Activated CD8-positive, alpha-beta memory T cell treated with anti-CD3 and anti-CD28 coated beads for 36 hours (primary cell): ENCODE data around the gene SLC39A11. TPM values are rescaled to one million over a fixed set of nuclear protein-coding genes. Genes with fewer than 3 reads are reported as not detected.
"Not testable (repeated sequence)": the region's sequence is repeated elsewhere in the genome, so short reads cannot be mapped to it uniquely, and the experiment has no call there.

Experiments used
- CTCF ChIA-PET: fragments of 350-600 bp; sonication (Branson Sonifier 250); formaldehyde crosslinking; loops from one replicate; lab custom pipeline; 2021; ENCODE audit warnings: antibody characterized with exemption; lab: Charles Lee
- POLR2A ChIA-PET: fragments of 350-600 bp; sonication (Branson Sonifier 250); formaldehyde crosslinking; loops from one replicate; lab custom pipeline; 2021; ENCODE audit warnings: antibody characterized with exemption; lab: Charles Lee
- total RNA-seq, 2 experiments: library from RNA; stranded (reverse); gene quantifications; one replicate each; pipeline ENCODE4 v1.2.3, GENCODE V29; 2021

The SLC39A11 gene
- total RNA-seq: 10 to 100 TPM; 16.1 to 17.2 TPM

DNA sequence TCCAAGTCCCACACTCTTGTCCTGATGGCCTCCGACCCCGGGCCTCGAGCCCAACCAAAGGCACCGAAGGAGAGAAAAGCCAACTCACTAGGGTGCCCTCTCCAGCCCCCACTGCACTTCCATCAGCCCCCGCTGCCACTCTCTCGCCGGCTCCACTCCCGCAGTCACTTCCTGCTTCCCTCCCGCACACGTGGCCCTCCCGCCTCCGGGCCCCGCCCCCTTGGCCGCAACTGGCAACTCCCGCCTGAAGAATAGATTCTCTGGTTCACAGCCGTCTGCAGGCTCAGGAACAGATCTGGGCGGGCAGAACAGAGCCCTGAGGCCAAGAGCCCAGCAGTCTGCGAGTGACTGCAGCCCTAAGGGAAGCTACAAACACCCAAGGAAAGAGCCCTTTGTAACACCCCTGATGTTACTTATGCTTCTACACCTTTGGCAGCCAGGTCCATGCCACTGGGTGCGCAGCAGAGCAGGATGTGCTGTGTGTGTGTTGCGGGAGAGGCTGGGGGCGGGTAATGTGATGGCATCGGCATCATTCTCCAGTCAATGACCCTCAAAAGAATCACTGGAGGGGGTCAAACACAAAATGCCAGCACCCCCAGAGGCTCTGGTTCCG, at the start of gene SLC39A11:
TSS of gene SLC39A11 (minus strand) at position 166 of the 613 bp plus-strand sequence. CDS start 3,924 bp downstream, outside the sequence.
- ChIA-PET POLR2A (interaction anchor here (0.6 to 1.4 kb wide), 3 partner anchors 15 to 366 kb away, joined by 3 to 9 read pairs (median 5); no protein-coding TSS in a partner anchor), CTCF (interaction anchor here (0.8 to 1.6 kb wide), 2 partner anchors 106 to 277 kb away, joined by 3 to 4 read pairs; no protein-coding TSS in a partner anchor)

DNA sequence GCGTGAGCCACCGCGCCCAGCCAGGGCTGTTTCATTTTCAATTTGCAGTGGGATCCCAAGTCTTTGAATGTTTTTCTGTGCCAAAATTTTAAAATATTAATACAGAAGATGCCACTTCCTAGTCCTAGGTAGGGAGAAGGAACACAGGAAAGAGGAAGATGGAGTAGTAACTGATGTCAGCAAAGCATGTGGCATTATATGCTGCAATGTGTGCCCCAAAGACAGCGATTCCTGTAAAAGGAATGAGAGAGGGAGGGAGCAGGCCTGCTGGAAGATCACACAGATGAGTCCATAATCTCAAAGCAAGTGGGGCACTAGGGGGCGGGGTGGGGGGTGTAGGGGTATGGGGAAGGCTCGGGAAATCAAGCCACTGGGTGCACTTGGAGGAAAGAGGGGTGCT, 48.9 kb upstream of the SLC39A11 start:
- POLR2A ChIA-PET: no interaction called here
- CTCF ChIA-PET: no interaction called here

DNA sequence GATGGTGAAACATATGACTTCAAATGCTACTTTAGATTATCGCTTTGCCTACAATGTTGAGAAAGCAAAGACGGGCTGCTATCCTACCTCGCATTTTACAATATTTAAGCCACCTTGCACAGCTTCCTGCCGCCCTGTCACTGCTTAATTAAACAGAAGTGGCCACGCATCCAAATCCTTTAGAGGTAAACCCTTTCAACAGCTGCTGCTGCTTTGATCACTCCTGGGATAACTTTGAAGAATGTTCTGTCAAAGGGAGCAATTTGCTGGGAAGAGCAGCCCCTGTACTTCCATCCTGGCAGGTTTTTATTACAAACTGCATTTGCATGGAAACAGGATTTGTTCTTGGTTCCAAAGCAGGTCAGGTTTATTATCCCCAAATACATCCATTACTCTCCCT, 48.1 kb upstream of the SLC39A11 start:
- POLR2A ChIA-PET: no interaction called here
- CTCF ChIA-PET: no interaction called here

DNA sequence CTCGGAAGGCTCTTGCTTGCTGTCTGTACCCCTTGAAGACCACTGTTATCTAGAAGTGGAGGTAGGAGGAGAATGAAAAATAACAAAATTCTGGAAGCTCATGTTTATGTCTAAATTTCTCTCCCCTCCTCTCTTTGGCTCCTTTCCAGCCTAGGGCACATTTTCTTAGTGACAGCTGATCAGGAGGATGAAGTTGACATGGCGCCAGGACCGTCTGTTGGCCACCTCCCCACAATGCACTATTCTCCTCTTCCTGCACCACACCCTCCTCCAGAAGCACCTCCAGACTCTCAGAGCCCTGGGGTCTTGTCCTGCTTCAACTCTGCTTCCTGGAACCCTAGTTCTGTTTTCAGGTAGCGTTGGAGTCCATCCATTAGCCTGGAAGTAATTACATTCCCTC, 46.8 kb upstream of the SLC39A11 start:
- CTCF ChIA-PET: no interaction called here
- POLR2A ChIA-PET: no interaction called here

GRCh38 chr17:73138541-73139138, 46.2 kb upstream of the SLC39A11 start:
- CTCF ChIA-PET: interaction anchor here (0.6 kb wide), 1 partner anchor 164 kb away, joined by 3 read pairs; no protein-coding TSS in a partner anchor

DNA sequence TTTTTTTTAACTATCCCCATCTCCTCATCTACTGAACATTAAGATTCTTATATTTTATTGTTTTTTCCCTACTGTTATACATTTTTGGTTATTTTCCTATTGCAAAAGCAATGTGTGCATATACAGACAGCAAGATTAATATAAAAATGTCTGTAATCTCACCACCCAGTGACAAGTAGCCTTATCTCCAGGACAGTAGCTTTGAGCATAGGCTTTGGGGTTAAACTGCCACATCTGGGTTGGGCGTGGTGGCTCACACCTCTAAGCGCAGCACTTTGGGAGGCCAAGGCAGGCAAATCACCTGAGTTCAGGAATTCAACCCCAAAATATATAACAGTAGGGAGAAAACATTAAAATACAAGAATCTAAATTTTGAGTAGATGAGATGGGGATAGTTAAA, 44.9 kb upstream of the SLC39A11 start:
- ChIA-PET CTCF (no interaction called here), POLR2A (no interaction called here)

More at GRCh38 chr17:73138541-73139138, 46.2 kb upstream of the SLC39A11 start:
- POLR2A ChIA-PET: no interaction called here

DNA sequence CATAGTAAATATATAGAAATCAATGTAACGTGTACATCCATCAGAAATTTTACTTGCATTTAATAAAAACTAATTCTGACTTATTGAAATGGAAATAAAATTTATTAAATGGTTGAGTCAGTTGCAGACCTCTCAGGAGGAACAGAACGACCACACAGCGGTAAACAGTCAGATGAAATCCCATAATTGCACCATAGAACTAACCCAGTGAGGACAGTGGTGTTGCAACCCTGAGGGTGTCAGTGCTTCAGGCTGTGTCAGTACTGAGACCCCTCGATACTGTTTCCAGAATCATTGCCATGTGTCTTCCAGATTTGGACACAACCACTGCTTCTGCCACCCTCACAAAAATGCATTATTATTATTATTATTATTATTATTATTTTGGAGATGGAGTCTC, 43.3 kb upstream of the SLC39A11 start:
- CTCF ChIA-PET: no interaction called here
- POLR2A ChIA-PET: no interaction called here

DNA sequence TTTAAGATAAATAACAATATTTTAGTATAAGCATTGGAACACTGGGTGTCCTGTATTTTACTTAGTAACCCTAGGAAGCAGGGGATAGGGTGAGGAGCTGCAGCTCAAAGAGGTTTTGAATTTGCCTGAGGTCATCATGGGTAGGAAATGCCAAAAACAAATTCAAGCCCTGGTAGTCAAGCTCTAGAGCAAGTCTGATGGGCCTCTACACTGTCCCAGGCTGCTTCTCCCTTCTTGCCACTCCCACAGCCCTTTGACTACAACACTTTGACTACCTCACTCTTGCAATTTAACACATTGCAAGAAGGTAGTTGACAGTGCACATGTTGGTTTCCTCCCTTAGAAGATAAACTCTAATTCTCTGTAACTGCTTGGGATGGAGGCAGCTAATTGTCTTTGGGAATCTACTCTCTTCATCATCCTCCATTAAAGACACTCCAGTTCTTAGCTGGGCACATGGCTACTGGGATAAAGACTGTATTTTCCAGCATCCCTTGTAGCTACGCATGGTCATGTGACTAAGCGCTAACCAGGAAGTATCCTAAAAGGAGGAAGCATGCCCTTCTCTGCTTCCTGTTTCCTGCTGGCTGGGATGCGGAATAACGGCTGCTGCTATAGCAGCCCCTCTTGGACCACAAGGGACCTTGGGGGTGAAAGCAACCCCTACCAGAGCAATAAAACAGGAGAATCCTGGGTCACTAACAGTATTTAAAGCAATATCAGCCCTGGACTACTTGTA, 41.6 kb upstream of the SLC39A11 start:
- CTCF ChIA-PET: no interaction called here
- POLR2A ChIA-PET: no interaction called here

GRCh38 chr17:73132085-73132492, 39.6 kb upstream of the SLC39A11 start:
- ChIA-PET POLR2A (no interaction called here), CTCF (no interaction called here)

GRCh38 chr17:73131439-73131838, 39.0 kb upstream of the SLC39A11 start:
- CTCF ChIA-PET, POLR2A ChIA-PET: not testable (repeated sequence)

DNA sequence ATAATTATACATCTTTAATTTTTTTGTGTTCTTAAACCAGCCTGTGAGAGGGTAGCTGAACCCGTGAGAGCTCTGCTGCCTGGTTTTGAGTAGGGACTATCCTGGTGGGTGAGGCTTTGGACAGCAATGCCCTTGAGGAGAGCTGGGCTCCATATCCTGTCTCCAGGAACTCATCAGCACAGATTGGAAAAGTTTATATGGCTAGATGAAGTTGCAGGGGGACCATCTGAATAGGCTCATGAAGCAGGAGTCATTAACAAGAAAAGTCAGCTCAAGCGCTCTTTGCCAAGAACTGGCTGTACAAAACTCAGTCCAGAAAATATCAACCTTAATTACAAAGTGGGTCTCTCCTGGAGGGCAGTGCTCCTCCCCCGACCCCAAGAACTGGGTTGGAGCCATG, 38.5 kb upstream of the SLC39A11 start:
- ChIA-PET CTCF (no interaction called here), POLR2A (no interaction called here)

GRCh38 chr17:73128496-73128895, 36.0 kb upstream of the SLC39A11 start:
- ChIA-PET CTCF (no interaction called here), POLR2A (no interaction called here)

DNA sequence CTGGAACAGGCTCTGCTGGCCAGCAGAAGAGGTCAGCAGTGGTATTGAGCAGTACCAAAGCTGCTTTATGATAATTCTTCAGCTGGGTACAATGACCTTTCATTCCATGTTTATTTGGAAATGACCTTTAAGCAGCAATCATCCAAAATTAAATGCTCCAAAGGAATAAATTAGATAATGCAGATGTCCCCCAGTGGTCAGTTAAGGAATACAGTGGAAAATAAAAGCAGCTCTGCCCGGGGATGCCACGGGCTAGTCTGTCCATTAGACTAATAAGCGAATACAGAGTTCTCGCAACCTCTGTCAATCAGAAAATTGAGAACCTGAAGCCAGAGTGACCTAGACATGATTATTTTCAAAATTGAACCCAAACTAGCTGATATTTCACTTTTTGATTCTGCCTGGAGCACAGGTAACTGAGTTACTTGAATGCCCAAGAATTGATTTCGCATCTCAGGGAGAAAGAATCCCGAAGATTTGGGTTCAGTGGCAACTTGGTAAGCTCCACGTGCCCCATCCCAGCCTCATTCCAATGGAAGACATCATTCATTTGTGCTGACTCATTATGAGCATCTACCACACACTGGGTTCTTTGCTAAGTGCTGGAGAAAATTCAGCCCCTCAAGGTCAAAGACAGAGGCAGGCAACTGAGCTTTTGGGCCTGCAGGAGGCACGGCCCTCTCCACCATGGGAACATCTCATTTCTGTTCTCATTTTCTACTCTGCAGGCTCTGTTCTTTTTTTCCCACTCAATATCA, 34.4 kb upstream of the SLC39A11 start:
- CTCF ChIA-PET: no interaction called here
- POLR2A ChIA-PET: no interaction called here

GRCh38 chr17:73123606-73124320, 31.3 kb upstream of the SLC39A11 start:
- CTCF ChIA-PET: no interaction called here
- POLR2A ChIA-PET: no interaction called here

- CTCF ChIA-PET: no interaction called here
- POLR2A ChIA-PET: no interaction called here
Observed at GRCh38 chr17:73122953-73123605, 30.6 kb upstream of the SLC39A11 start.

DNA sequence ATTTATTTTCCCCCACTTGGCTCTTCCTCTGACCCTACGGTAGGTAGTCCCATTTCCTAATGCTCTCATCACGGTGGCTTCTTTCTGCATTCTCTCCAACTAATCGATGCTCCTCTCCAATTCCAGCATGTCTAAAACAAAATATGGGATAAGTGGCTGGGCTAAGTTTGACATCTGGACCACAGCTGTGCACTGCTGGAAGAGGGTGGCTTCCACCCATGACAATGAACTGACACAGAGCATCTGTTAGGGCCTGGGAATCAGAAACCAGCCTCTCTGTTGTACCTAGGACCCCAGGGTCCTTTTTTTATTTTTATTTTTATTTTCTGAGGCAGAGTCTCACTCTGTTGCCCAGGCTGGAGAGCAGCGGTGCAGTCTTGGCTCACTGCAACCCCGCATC, 29.0 kb upstream of the SLC39A11 start:
- POLR2A ChIA-PET: no interaction called here
- CTCF ChIA-PET: no interaction called here

GRCh38 chr17:73119631-73120030, 27.1 kb upstream of the SLC39A11 start:
- POLR2A ChIA-PET: no interaction called here
- CTCF ChIA-PET: no interaction called here

- POLR2A ChIA-PET: no interaction called here
- CTCF ChIA-PET: no interaction called here
Observed at GRCh38 chr17:73118951-73119391, 26.5 kb upstream of the SLC39A11 start.

- ChIA-PET CTCF (no interaction called here), POLR2A (no interaction called here)
Observed at GRCh38 chr17:73118139-73118538, 25.7 kb upstream of the SLC39A11 start.
